Embryonic facial prominence (tissue), 1 donor: ENCODE data around the gene RSPO3.

ENCODE experiments used
- DNase-seq: peaks from one replicate; pipeline ENCODE4 v3.0.0-alpha.2; 2016; ENCODE audit errors: extremely low spot score

The RSPO3 gene

DNA sequence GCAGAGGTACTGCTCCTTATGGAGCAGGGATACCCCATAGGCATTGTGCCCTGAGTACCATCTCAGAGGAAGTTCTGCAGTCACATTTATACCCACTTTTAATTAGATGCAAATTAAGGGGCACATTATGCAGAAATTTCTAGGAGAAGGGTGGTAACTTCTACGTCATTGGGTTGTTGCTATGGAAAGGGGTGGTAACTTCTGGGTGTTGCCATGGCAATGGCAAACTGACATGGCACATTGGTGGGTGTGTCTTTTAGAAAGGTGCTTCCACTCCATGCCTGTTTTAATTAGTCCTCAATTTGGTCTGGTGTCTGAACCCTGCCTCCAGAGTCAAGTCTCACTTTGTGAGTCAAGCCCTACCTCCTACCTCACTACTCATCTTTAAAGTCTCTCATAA, 42.0 kb downstream of the RSPO3 start:
- no peak for DNase-seq

DNA sequence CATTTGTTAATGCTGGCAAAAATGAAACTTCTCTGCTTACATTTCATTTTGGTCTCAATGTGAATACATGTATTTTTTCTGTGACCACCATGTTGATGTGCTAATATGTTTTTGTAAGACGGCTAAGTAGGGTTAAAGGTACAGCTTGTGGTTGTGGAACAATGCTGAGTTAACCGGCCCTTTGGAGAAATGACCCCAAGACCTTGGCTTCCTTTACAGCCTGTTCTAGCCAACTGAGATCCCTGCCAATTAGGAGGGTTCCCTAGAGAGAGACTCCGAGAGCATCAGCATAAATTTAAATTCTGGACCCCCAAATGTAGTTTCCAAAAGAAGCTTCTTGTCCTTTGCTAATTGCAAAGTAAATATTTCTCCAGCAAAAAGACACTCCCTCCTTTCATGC, 44.4 kb downstream of the RSPO3 start:
- DNase-seq = no peak

DNA sequence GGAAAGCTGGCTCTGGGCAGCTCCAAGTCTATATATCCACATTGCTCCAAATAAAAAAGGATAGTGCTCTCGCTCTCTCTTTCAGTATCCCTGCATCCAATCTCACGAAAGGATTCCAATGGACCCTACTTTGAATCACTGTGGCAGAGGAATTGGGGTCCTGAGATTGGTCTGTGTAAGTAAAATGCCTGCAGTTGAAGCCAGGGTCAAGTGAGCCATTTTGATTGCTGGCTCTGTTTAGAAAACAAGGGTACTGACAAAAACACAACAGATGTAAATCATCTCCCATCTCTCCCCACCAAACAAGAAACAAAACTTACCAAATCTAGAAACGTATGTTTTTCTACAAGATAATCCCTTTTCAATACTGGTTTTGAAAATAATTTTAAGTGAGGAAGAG, 45.6 kb downstream of the RSPO3 start:
- DNase-seq = no peak

DNA sequence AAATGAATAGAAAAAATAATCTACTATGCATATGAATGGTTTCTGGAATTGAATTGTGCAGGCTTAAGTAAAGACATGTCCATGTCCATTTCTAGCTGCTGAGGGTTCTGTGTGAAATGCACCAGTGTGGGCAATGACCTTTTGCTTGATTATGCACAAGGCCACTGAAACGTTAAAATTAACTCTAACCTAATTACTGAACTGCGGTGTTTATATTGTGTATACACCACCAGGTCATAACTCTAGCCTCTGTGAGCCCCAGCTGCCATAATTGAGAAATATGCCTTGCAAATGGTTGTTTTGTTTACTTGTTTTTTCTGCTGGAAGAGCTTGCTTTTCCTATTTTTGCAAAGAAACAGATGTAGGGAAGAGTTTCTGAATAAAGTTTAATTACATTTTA, 46.1 kb downstream of the RSPO3 start:
- DNase-seq = no peak

DNA sequence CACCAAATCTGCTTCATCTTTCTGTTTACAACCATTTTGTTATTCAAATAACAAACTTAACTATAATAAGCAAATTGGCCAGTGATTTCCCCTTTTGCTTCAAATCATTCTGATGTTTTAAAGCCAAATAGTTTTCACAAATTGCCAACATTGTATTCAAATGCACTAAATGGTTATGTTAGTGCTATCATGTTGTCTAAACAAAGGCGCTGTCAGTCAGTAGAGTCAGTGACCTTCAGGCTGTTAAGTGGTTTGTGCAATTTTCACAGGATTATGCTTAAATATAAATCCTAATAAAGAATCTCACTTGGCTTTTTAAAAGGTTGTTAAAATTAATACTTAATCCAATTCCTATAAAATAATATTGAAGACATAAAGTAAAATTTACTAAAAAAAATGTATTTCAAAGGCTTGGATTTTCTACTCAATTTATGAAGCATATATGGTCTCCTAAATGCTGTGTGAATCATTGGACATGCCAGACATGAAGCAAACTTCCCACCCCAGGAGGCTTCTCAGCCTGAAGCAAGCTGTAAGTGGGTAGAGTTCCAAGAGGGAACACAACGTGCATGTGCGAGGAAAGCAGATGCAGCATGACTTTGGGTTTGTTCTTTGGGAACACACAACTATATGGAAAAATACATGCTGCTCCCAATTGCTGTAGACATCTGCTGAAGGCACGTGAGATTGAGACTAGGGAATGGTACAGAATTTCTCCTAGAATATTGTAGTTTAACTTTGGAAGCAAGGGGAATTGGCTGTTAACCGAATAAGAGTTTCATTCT, 54.9 kb downstream of the RSPO3 start:
- DNase-seq = no peak

- no peak for DNase-seq
Observed at GRCh38 chr6:127176146-127176545, 57.7 kb downstream of the RSPO3 start.

DNA sequence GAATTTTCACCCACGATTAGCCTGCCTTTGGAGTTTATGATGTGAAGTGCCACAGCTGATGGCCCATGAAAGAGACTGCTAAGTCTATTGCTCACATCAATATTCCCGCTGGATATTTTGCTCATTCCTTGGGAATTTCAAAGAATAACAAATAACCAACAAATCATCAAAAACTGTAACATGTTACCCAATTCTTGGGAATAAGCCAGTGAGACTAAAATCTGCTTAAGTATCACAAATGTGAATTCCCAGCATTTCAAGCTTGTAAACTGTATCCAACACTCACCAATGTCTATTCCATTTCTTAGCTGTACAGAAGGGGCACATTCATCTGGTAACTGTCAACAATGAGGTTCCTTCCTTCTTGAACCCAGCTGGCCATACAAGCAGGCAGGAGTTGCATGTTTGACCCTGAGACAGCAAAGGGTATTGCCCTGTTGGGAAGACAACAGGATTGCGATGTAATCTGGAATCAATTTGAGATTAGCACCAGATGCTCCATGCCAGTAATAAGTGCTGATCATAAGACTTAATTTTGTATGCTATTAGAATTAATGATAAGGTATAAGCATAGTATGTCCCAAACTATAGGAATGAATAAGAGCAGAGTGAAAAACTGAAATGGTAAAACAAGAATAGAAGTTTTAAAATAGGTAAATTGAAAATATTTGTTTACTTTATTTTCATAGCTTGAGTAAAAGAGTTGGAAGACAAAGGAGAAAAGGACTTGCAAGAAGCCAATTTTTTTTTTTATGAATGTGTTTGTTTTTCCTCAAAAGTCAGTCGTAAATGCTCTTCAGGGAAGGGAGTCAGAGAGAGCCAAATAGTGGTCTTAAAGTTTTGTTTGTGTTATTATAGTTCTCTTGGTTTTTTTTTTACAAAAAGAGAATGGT, 58.8 kb downstream of the RSPO3 start:
- DNase-seq = no peak

GRCh38 chr6:127177923-127178231, 59.4 kb downstream of the RSPO3 start:
- no peak for DNase-seq

GRCh38 chr6:127178746-127179145, 60.3 kb downstream of the RSPO3 start:
- DNase-seq = no peak

- DNase-seq = no peak
Observed at GRCh38 chr6:127180426-127180825, 62.0 kb downstream of the RSPO3 start.

DNA sequence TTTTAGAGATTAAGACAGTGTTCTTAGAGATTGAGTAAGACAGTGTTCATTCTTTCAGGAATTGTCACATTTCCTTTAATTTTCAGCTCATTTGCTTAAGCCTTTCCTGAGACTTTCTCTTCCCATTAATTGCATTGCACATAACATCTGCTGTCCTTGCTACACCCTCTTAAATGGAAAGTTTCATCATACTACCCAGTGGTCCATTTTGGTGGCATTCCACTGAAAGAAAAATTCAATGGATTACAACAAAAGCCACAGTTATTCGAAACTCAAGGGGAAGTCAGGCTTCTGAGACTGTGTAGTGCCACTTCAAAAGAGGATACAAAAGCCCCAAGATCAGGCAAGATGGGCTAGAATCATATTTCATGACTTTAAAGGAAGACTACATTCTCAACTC, 64.0 kb downstream of the RSPO3 start:
- DNase-seq = no peak

- DNase-seq = no peak
Observed at GRCh38 chr6:127185437-127185995, 67.0 kb downstream of the RSPO3 start.

GRCh38 chr6:127186889-127187288, 68.4 kb downstream of the RSPO3 start:
- no peak for DNase-seq

DNA sequence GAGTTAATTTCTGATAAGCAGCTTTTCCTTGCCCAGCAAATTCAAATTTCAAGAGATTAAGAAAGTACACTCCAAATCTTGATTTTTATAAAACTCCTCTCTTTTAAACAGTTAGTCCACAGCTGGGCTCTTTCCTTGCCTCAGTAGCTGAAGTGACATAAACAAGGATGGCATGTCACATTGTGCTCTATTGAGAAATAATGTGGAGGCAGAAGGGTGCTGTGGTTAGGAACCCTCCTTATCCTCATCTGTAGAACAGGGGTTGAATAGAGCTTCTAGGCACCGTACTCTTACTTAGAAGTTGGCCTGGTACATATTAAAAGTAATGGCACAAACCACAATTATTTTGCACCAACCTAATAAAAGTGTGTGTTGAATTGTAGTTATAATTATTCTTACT, 70.3 kb downstream of the RSPO3 start:
- no peak for DNase-seq

- no peak for DNase-seq
Observed at GRCh38 chr6:127190552-127190951, 72.1 kb downstream of the RSPO3 start.

GRCh38 chr6:127191716-127192115, 73.2 kb downstream of the RSPO3 start:
- no peak for DNase-seq

DNA sequence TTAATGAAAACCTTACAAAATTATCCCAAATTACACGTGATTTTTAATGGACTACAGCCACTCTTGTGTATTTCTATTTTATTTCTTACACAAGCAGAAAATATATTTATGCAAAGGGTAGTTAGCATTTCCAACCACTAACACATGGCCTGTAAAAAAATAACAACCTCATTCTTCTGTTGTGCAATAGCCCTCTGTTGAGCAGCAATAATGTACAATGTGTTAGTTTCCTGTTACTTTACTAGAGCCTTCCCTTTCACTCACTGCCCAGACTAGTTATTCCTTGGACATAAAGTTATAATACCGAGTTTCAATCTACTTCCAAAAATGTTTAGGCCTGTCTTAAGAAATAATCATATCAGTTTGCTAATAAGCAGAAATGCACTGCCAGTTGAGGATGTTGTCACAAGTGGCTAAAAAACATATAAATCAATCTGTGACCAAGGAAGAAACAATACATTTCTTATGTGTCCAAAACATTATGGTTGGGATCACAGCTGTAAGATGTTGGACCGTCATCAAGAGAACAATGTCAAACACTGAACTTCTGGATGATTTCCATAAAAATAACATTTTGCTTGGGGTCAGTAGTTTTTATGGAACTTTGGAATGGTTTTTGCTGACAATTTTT, 74.6 kb downstream of the RSPO3 start:
- DNase-seq = no peak

DNA sequence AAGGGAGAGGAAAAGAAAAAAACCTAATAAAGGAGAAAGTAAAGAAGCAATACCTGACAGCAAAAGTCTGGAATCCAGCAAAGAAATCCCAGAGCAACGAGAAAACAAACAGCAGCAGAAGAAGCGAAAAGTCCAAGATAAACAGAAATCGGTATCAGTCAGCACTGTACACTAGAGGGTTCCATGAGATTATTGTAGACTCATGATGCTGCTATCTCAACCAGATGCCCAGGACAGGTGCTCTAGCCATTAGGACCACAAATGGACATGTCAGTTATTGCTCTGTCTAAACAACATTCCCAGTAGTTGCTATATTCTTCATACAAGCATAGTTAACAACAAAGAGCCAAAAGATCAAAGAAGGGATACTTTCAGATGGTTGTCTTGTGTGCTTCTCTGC, 77.4 kb downstream of the RSPO3 start:
- no peak for DNase-seq

GRCh38 chr6:127198549-127198948, 80.1 kb downstream of the RSPO3 start:
- DNase-seq = no peak

GRCh38 chr6:127199470-127199869, 81.0 kb downstream of the RSPO3 start:
- DNase-seq = no peak

DNA sequence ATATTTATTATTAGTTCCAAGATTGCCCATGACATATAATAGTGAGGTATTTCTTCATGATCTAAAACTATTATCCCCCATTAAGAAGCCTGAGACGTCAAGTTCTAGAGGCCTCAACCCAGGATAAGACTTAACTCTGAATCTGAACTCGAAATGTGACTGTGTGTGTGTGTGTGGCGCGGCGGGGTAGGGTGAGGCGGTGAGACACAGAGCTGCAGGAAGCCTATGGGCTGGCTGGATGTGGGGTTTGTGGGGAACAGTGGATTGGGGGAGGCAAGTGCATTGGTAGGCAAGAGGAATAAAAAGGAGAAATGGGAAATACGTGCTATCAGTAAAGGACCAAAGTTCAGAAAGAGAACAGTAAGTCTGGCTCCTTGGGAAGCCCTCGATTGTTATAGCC, 81.6 kb downstream of the RSPO3 start:
- DNase-seq = no peak

GRCh38 chr6:127201321-127201720, 82.8 kb downstream of the RSPO3 start:
- DNase-seq = no peak
